GM23338 (cell line): Measurements from ENCODE around the gene C2. TPM values are rescaled to one million over a fixed set of nuclear protein-coding genes. Genes with fewer than 3 reads are reported as not detected.

Experiments used
- ATAC-seq: fragments of 200-7000 bp; cut with Tn5 transposase; 3 replicates; pipeline ENCODE4 v1.9.1; 2020
- DNase-seq: peaks from one replicate; pipeline ENCODE4 v3.0.0-alpha.2; 2015; ENCODE audit warnings: low spot score
- H2AFZ ChIP-seq: fragments of 200-600 bp; sonication (generic); 2 replicates; pipeline ENCODE4 v1.8.0; 2016; ENCODE audit warnings: antibody characterized with exemption, mild to moderate bottlenecking, moderate library complexity
- H3F3A ChIP-seq: fragments of 200-600 bp; sonication (generic); replicated peaks from 2 replicates; pipeline ENCODE4 v1.8.0; 2017; ENCODE audit warnings: antibody characterized with exemption, mixed run types, low read depth
- H3K27ac ChIP-seq: fragments of 200-600 bp; sonication (generic); 2 replicates; pipeline ENCODE4 v1.6.1; 2016; ENCODE audit warnings: low read depth
- H3K27me3 ChIP-seq: fragments of 200-600 bp; sonication (generic); 2 replicates; pipeline ENCODE4 v1.8.0; 2016; ENCODE audit warnings: mild to moderate bottlenecking, mixed run types, moderate library complexity; ENCODE audit not compliant: insufficient read depth
- H3K36me3 ChIP-seq: fragments of 200-600 bp; sonication (generic); 2 replicates; pipeline ENCODE4 v1.8.0; 2016; ENCODE audit warnings: mild to moderate bottlenecking; ENCODE audit not compliant: insufficient read depth
- H3K4me1 ChIP-seq: fragments of 200-600 bp; sonication (generic); 2 replicates; pipeline ENCODE4 v1.8.0; 2016; ENCODE audit warnings: mild to moderate bottlenecking, moderate library complexity; ENCODE audit not compliant: insufficient read depth
- H3K4me2 ChIP-seq: fragments of 200-600 bp; sonication (generic); 2 replicates; pipeline ENCODE4 v1.7.1; 2017; ENCODE audit warnings: mixed run types
- H3K4me3 ChIP-seq: fragments of 200-600 bp; sonication (generic); 2 replicates; pipeline ENCODE4 v1.6.1; 2016; ENCODE audit warnings: mixed run types
- H3K79me2 ChIP-seq: fragments of 200-600 bp; sonication (generic); replicated peaks from 2 replicates; pipeline ENCODE4 v1.8.0; 2017; ENCODE audit warnings: mild to moderate bottlenecking; ENCODE audit not compliant: insufficient read depth
- H3K9me2 ChIP-seq: fragments of 200-600 bp; sonication (generic); 2 replicates; pipeline ENCODE4 v1.8.0; 2017; ENCODE audit not compliant: insufficient read depth
- H4K20me1 ChIP-seq: fragments of 200-600 bp; sonication (generic); replicated peaks from 2 replicates; pipeline ENCODE4 v1.8.0; 2017; ENCODE audit warnings: mild to moderate bottlenecking; ENCODE audit not compliant: insufficient read depth
- H3K27ac Mint-ChIP-seq: 2 replicates; pipeline ENCODE4 v1.8.0; 2020; ENCODE audit warnings: inconsistent platforms, mild to moderate bottlenecking, moderate library complexity, mixed read lengths
- H3K27me3 Mint-ChIP-seq: 3 replicates; pipeline ENCODE4 v1.8.0; 2022; ENCODE audit warnings: low read depth, mild to moderate bottlenecking, moderate library complexity, mixed read lengths, inconsistent platforms; ENCODE audit not compliant: insufficient read depth, poor library complexity
- H3K36me3 Mint-ChIP-seq: 3 replicates; pipeline ENCODE4 v1.8.0; 2021; ENCODE audit warnings: low read depth, mild to moderate bottlenecking, inconsistent platforms, moderate library complexity, mixed read lengths
- H3K4me1 Mint-ChIP-seq: 3 replicates; pipeline ENCODE4 v1.8.0; 2020; ENCODE audit warnings: mild to moderate bottlenecking, inconsistent platforms, mixed read lengths
- H3K4me3 Mint-ChIP-seq: 3 replicates; pipeline ENCODE4 v1.8.0; 2021; ENCODE audit warnings: moderate library complexity, mild to moderate bottlenecking, inconsistent platforms, mixed read lengths
- H3K9me3 Mint-ChIP-seq: 3 replicates; pipeline ENCODE4 v1.8.0; 2020; ENCODE audit warnings: moderate library complexity, mild to moderate bottlenecking, inconsistent platforms, mixed read lengths
- CREB1 ChIP-seq: fragments of 250-450 bp; sonication (Bioruptor Pico); IDR thresholded peaks from 2 replicates; pipeline ENCODE4 v1.5.0; 2020; ENCODE audit warnings: low read depth, mild to moderate bottlenecking, moderate library complexity
- CTCF ChIP-seq, 2 experiments: fragments of 200-600 bp in 1 of 2; sonication (generic) in 1 of 2; conservative IDR thresholded peaks; 2 replicates each; pipeline versions ENCODE4 v1.5.1 to v1.6.1; 2016 to 2017; ENCODE audit warnings: antibody characterized with exemption in 2 of 2, low read depth in 2 of 2, mild to moderate bottlenecking in 2 of 2, moderate library complexity in 1 of 2
- EZH2 ChIP-seq: fragments of 200-600 bp; sonication (generic); IDR thresholded peaks from one replicate; pipeline ENCODE4 v1.8.0; 2017; ENCODE audit warnings: antibody characterized with exemption, mild to moderate bottlenecking, low read depth; ENCODE audit not compliant: unreplicated experiment
- EZH2phosphoT487 ChIP-seq: fragments of 200-600 bp; sonication (generic); IDR thresholded peaks from one replicate; pipeline ENCODE4 v1.8.1; 2018; ENCODE audit warnings: antibody characterized with exemption; ENCODE audit not compliant: unreplicated experiment
- JUNB ChIP-seq: IDR thresholded peaks from one replicate; pipeline ENCODE4 v1.6.1; 2016; ENCODE audit warnings: antibody characterized with exemption; ENCODE audit not compliant: unreplicated experiment
- NANOG ChIP-seq: IDR thresholded peaks from 2 replicates; pipeline ENCODE4 v1.6.1; 2016; ENCODE audit warnings: antibody characterized with exemption, borderline replicate concordance
- POLR2AphosphoS5 ChIP-seq: IDR thresholded peaks from 2 replicates; pipeline ENCODE4 v1.6.1; 2016; ENCODE audit warnings: antibody characterized with exemption, low read depth
- REST ChIP-seq: IDR thresholded peaks from one replicate; pipeline ENCODE4 v1.6.1; 2018; ENCODE audit warnings: antibody characterized with exemption; ENCODE audit not compliant: unreplicated experiment
- STAT1 ChIP-seq: IDR thresholded peaks from one replicate; pipeline ENCODE4 v1.6.1; 2016; ENCODE audit warnings: antibody characterized with exemption; ENCODE audit not compliant: unreplicated experiment
- ZNF114 ChIP-seq: fragments of 250-450 bp; sonication (Bioruptor Pico); IDR thresholded peaks from 2 replicates; pipeline ENCODE4 v1.5.0; 2020; ENCODE audit warnings: mild to moderate bottlenecking, moderate library complexity
- ZNF331 ChIP-seq: fragments of 250-450 bp; sonication (Bioruptor Pico); IDR thresholded peaks from 2 replicates; pipeline ENCODE4 v1.5.0; 2020; ENCODE audit warnings: low read depth, mild to moderate bottlenecking, moderate library complexity
- ZNF462 ChIP-seq: fragments of 250-450 bp; sonication (Bioruptor Pico); IDR thresholded peaks from 2 replicates; pipeline ENCODE4 v1.5.0; 2020; ENCODE audit warnings: mild to moderate bottlenecking, moderate library complexity
- polyA plus RNA-seq: library from polyadenylated mRNA; unstranded; fragments of >200 nt; fragmentation: Nextera tagmentation; extraction: Ambion mirVana; gene quantifications from 2 replicates; pipeline ENCODE4 v1.2.1, GENCODE V29; 2016
- total RNA-seq: library from RNA; depleted of rRNA; stranded (reverse); fragments of >200 nt; shearing (Covaris generic); gene quantifications from 2 replicates; pipeline ENCODE4 v1.2.3, GENCODE V29; 2014
- TF ChIP-seq, protein P1 (sequence below): IDR thresholded peaks from 2 replicates; pipeline ENCODE4 v1.6.1; 2016; ENCODE audit warnings: antibody characterized with exemption

The C2 gene
- total and polyA plus RNA-seq, 2 experiments from 2014 or later, result 0.16 to 1.7 TPM

GRCh38 chr6:31915351-31915750, 12.2 kb upstream of the C2 start:
- Histone ChIP-seq H3K36me3 (no peaks in the 10 kb centered on the region), H3K27ac (no peak overlapping the region), H3F3A (no peaks in the 10 kb centered on the region), H2AFZ (no peak overlapping the region), H3K4me2 (no peak overlapping the region), H3K27me3 (no peaks in the 10 kb centered on the region), H3K4me3 (no peak overlapping the region), H3K9me2 (no peaks in the 10 kb centered on the region), H4K20me1 (no peaks in the 10 kb centered on the region), H3K79me2 (no peaks in the 10 kb centered on the region), H3K4me1 (no peaks in the 10 kb centered on the region)
- Mint-ChIP-seq H3K27me3 (peaks cover 3% of the 10 kb centered on the region), H3K9me3 (no peaks in the 10 kb centered on the region), H3K27ac (no peak overlapping the region), H3K36me3 (no peaks in the 10 kb centered on the region), H3K4me1 (no peaks in the 10 kb centered on the region), H3K4me3 (no peak overlapping the region)
- TF ChIP-seq CTCF (conservative IDR thresholded peaks at IDR 0.05; ENCODE audit: low read depth in 2 of 2) (no peak), EZH2phosphoT487 (no peak), EZH2 (no peak), ZNF462 (CRISPR knock-in tag) (no peak), CREB1 (CRISPR knock-in tag) (no peak), JUNB (no peak), REST (no peak), STAT1 (no peak), ZNF331 (CRISPR knock-in tag) (no peak), NANOG (no peak), ZNF114 (CRISPR knock-in tag) (no peak), POLR2AphosphoS5 (no peak)
- TF ChIP-seq, protein P1, sequence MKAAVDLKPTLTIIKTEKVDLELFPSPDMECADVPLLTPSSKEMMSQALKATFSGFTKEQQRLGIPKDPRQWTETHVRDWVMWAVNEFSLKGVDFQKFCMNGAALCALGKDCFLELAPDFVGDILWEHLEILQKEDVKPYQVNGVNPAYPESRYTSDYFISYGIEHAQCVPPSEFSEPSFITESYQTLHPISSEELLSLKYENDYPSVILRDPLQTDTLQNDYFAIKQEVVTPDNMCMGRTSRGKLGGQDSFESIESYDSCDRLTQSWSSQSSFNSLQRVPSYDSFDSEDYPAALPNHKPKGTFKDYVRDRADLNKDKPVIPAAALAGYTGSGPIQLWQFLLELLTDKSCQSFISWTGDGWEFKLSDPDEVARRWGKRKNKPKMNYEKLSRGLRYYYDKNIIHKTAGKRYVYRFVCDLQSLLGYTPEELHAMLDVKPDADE, result no peak
- ATAC-seq (no peak), DNase-seq (no peak)
